ENCODE measurements around the gene VCAN.

DNA sequence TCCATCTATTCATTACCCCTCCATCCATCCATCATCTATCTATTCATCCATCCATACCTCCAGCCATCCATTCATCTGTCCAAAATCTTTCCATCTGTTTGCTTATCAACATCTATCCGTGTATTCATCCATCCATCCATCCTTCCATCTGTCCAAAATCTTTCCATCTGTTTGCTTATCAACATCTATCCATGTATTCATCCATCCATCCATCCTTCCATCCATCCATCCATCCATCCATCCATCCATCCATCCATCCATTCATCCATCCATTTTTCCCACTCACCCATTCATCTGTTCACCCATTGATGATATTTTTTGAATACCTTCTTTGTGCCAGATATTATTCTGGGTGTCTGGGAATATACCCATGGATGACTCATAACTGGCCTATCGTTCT lies 12.8 kb downstream of the VCAN start:
- TF ChIP-seq, protein P1, sequence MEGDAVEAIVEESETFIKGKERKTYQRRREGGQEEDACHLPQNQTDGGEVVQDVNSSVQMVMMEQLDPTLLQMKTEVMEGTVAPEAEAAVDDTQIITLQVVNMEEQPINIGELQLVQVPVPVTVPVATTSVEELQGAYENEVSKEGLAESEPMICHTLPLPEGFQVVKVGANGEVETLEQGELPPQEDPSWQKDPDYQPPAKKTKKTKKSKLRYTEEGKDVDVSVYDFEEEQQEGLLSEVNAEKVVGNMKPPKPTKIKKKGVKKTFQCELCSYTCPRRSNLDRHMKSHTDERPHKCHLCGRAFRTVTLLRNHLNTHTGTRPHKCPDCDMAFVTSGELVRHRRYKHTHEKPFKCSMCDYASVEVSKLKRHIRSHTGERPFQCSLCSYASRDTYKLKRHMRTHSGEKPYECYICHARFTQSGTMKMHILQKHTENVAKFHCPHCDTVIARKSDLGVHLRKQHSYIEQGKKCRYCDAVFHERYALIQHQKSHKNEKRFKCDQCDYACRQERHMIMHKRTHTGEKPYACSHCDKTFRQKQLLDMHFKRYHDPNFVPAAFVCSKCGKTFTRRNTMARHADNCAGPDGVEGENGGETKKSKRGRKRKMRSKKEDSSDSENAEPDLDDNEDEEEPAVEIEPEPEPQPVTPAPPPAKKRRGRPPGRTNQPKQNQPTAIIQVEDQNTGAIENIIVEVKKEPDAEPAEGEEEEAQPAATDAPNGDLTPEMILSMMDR (IDR thresholded peaks at IDR 0.05 in 8 of 11, conservative IDR thresholded peaks at IDR 0.05 in 3 of 11) = no peak
- no peak for TF ChIP-seq POLR2A (IDR thresholded peaks at IDR 0.05)

Data from spleen (tissue), 7 donors.